Fibroblast of lung (primary cell): ENCODE measurements around the gene SETBP1.

Source experiments
- EZH2 ChIP-seq: IDR thresholded peaks from 2 replicates; pipeline ENCODE4 v1.5.1; 2012; ENCODE audit warnings: low read length, control low read depth, mild to moderate bottlenecking; ENCODE audit errors: missing control alignments
- TF ChIP-seq, protein P1 (sequence below), 2 donors: IDR thresholded peaks in 1 of 2; conservative IDR thresholded peaks in 1 of 2; 1 replicate in 1 of 2; 2 replicates in 1 of 2; pipeline ENCODE4 v1.5.1; 2011 to 2012; ENCODE audit warnings: low read length in 2 of 2, control low read depth in 1 of 2, inconsistent platforms in 1 of 2, low read depth in 1 of 2, mild to moderate bottlenecking in 1 of 2

- TF ChIP-seq, protein P1, sequence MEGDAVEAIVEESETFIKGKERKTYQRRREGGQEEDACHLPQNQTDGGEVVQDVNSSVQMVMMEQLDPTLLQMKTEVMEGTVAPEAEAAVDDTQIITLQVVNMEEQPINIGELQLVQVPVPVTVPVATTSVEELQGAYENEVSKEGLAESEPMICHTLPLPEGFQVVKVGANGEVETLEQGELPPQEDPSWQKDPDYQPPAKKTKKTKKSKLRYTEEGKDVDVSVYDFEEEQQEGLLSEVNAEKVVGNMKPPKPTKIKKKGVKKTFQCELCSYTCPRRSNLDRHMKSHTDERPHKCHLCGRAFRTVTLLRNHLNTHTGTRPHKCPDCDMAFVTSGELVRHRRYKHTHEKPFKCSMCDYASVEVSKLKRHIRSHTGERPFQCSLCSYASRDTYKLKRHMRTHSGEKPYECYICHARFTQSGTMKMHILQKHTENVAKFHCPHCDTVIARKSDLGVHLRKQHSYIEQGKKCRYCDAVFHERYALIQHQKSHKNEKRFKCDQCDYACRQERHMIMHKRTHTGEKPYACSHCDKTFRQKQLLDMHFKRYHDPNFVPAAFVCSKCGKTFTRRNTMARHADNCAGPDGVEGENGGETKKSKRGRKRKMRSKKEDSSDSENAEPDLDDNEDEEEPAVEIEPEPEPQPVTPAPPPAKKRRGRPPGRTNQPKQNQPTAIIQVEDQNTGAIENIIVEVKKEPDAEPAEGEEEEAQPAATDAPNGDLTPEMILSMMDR (conservative IDR thresholded peaks at IDR 0.05 in 1 of 2, IDR thresholded peaks at IDR 0.05 in 1 of 2; ENCODE audit: low read depth in 1 of 2, low read length in 2 of 2): no peak
- TF ChIP-seq EZH2: no peak
Measured at GRCh38 chr18:44830581-44830980, 149.9 kb downstream of the SETBP1 start.
